A549 (cell line): Measurements from ENCODE around the gene RNF126. TPM values are rescaled to one million over a fixed set of nuclear protein-coding genes. Genes with fewer than 3 reads are reported as not detected.
A peak's percentile ranks its signal among the peaks of the same experiment; 100 is the strongest.

ENCODE experiments used
- CBX2 ChIP-seq: fragments of 200-600 bp; sonication (generic); IDR thresholded peaks from 2 replicates; pipeline ENCODE4 v1.6.1; 2016; ENCODE audit warnings: low read depth, mild to moderate bottlenecking, borderline replicate concordance
- CEBPB ChIP-seq, 2 experiments: fragments of >200 bp in 1 of 2; sonication (Bioruptor Twin) in 1 of 2; formaldehyde crosslinking in 1 of 2; IDR thresholded peaks; 2 replicates each; pipeline ENCODE4 v1.6.1; 2012 to 2016
- CHD2 ChIP-seq: fragments of 150-350 bp; IDR thresholded peaks from 2 replicates; pipeline ENCODE4 v1.6.1; 2014; ENCODE audit warnings: low read length; ENCODE audit not compliant: partially characterized antibody
- CHD4 ChIP-seq: fragments of 200-600 bp; sonication (generic); IDR thresholded peaks from 2 replicates; pipeline ENCODE4 v1.6.1; 2016; ENCODE audit warnings: antibody characterized with exemption, mild to moderate bottlenecking, borderline replicate concordance
- CTCF ChIP-seq: fragments of >200 bp; sonication (Bioruptor Twin); formaldehyde crosslinking; IDR thresholded peaks from 3 replicates; pipeline ENCODE4 v1.5.1; 2016
- ELK1 ChIP-seq: fragments of 150-350 bp; IDR thresholded peaks from 2 replicates; pipeline ENCODE4 v1.6.1; 2014; ENCODE audit warnings: low read depth, mild to moderate bottlenecking, low read length
- FOSB ChIP-seq: fragments of 250-450 bp; sonication (Bioruptor Pico); IDR thresholded peaks from 2 replicates; pipeline ENCODE4 v1.5.0; 2020; ENCODE audit warnings: mild to moderate bottlenecking, moderate library complexity
- HDAC2 ChIP-seq: fragments of 200-600 bp; sonication (generic); IDR thresholded peaks from 2 replicates; pipeline ENCODE4 v1.6.1; 2016
- HES2 ChIP-seq: fragments of >200 bp; sonication (Bioruptor Twin); formaldehyde crosslinking; IDR thresholded peaks from 2 replicates; pipeline ENCODE4 v1.6.1; 2016
- HEYL ChIP-seq: fragments of 250-450 bp; sonication (Bioruptor Pico); IDR thresholded peaks from 2 replicates; pipeline ENCODE4 v1.8.0; 2021; ENCODE audit warnings: mild to moderate bottlenecking, moderate library complexity
- HMGXB4 ChIP-seq: fragments of 250-450 bp; sonication (Bioruptor Pico); IDR thresholded peaks from 2 replicates; pipeline ENCODE4 v1.5.0; 2021; ENCODE audit warnings: mild to moderate bottlenecking, moderate library complexity, borderline replicate concordance
- JUN ChIP-seq, 2 experiments: fragments of >200 bp; sonication (Bioruptor Twin); formaldehyde crosslinking; IDR thresholded peaks; 2 replicates in 1 of 2; 3 replicates in 1 of 2; pipeline ENCODE4 v1.6.1; 2016 to 2017
- JUNB ChIP-seq: fragments of >200 bp; sonication (Bioruptor Twin); formaldehyde crosslinking; IDR thresholded peaks from 2 replicates; pipeline ENCODE4 v1.6.1; 2016
- NR3C1 ChIP-seq: fragments of >200 bp; sonication (Bioruptor Twin); formaldehyde crosslinking; IDR thresholded peaks from 3 replicates; pipeline ENCODE4 v1.6.1; 2017
- PBX3 ChIP-seq: IDR thresholded peaks from 2 replicates; pipeline ENCODE4 v1.6.1; 2012
- POLR2A ChIP-seq: IDR thresholded peaks from 2 replicates; pipeline ENCODE4 v1.6.1; 2012; ENCODE audit warnings: mild to moderate bottlenecking, low read length
- POLR2AphosphoS2 ChIP-seq: conservative IDR thresholded peaks from 2 replicates; pipeline ENCODE4 v1.6.1; 2012; ENCODE audit warnings: low read length, improper control_type of control experiment, inconsistent platforms
- REST ChIP-seq: fragments of 200-600 bp; sonication (generic); IDR thresholded peaks from 2 replicates; pipeline ENCODE4 v1.6.1; 2016; ENCODE audit warnings: antibody characterized with exemption, mild to moderate bottlenecking, moderate library complexity
- RNF2 ChIP-seq: fragments of 200-600 bp; sonication (generic); IDR thresholded peaks from 2 replicates; pipeline ENCODE4 v1.6.1; 2016; ENCODE audit warnings: low read depth, mild to moderate bottlenecking, antibody characterized with exemption, moderate library complexity, borderline replicate concordance
- TP53 ChIP-seq: fragments of 250-450 bp; sonication (Bioruptor Pico); IDR thresholded peaks from 2 replicates; pipeline ENCODE4 v1.5.0; 2021; ENCODE audit warnings: mild to moderate bottlenecking, moderate library complexity
- ZFP36 ChIP-seq: fragments of 450-650 bp; IDR thresholded peaks from 2 replicates; pipeline ENCODE4 v1.6.1; 2014; ENCODE audit warnings: borderline replicate concordance; ENCODE audit not compliant: partially characterized antibody
- ZSCAN20 ChIP-seq: fragments of 250-450 bp; sonication (Bioruptor Pico); IDR thresholded peaks from 2 replicates; pipeline ENCODE4 v1.8.0; 2022; ENCODE audit warnings: mild to moderate bottlenecking, moderate library complexity
- polyA plus RNA-seq, 4 experiments: library from polyadenylated mRNA; depleted of rRNA in 3 of 4; stranded (reverse); fragments of >200 nt; fragmentation: RNase III in 1 of 4; extraction: RNeasy Plus Mini Kit Qiagen cat#74134 plus additional on column Dnase treatment in 1 of 4; gene quantifications; 2 replicates in 3 of 4; 3 replicates in 1 of 4; pipeline ENCODE4 v1.2.3, GENCODE V29; 2011 to 2017

Gene RNF126
- polyA plus RNA-seq, 2 of the 4 experiments (the other 2 are of a cell fraction), result 3.1 to 35.0 TPM

- TF ChIP-seq REST, result no peak
- TF ChIP-seq CHD4, result no peak
- TF ChIP-seq CTCF, result peak; percentile 41
- TF ChIP-seq POLR2AphosphoS2, result no peak
- TF ChIP-seq HMGXB4 (CRISPR knock-in tag), result no peak
- no peak for TF ChIP-seq RNF2
- TF ChIP-seq CEBPB (IDR thresholded peaks at IDR 0.05), result no peak
- TF ChIP-seq TP53 (CRISPR knock-in tag), result 0 out of 2 replicates have a peak, but pooled peaks have one; percentile 63
- TF ChIP-seq NR3C1, result no peak
- no peak for TF ChIP-seq CBX2
- no peak for TF ChIP-seq ZFP36
- TF ChIP-seq CHD2, result no peak
- no peak for TF ChIP-seq HEYL (CRISPR knock-in tag)
- peak; percentile 79 for TF ChIP-seq POLR2A
- peak; percentile 49 to 89 for TF ChIP-seq JUN (IDR thresholded peaks at IDR 0.05)
- peak; percentile 64 for TF ChIP-seq PBX3
- TF ChIP-seq FOSB (CRISPR knock-in tag), result no peak
- TF ChIP-seq ELK1, result no peak
- TF ChIP-seq HDAC2, result no peak
- TF ChIP-seq HES2, result no peak
- TF ChIP-seq ZSCAN20, result no peak
- TF ChIP-seq JUNB, result no peak
These were observed 17.4 kb upstream of the RNF126 start (continued) for GRCh38 chr19:680287-681028.
